HCT116 (cell line): ENCODE data around the gene PLCB3. TPM values are rescaled to one million over a fixed set of nuclear protein-coding genes. Genes with fewer than 3 reads are reported as not detected.

Experiments used
- ATAC-seq: fragments of 200-7000 bp; cut with Tn5 transposase; 2 replicates; pipeline ENCODE4 v1.9.1; 2020; ENCODE audit warnings: mild to moderate bottlenecking, moderate library complexity
- BruUV-seq: library from RNA; stranded (reverse); fragments of 400-500 nt; replicated peaks from 2 replicates; lab custom pipeline; 2021; lab: Mats Ljungman, UMichigan
- CTCF ChIA-PET: fragments of 300-600 bp; sonication (Branson Sonifier 250); formaldehyde crosslinking; loops from one replicate; lab custom pipeline; 2021; ENCODE audit warnings: antibody characterized with exemption; lab: Charles Lee
- POLR2A ChIA-PET: fragments of 300-600, 350-600 bp; sonication (Branson Sonifier 250); formaldehyde crosslinking; loops from one replicate; lab custom pipeline; 2021; ENCODE audit warnings: antibody characterized with exemption; lab: Charles Lee
- RAD21 ChIA-PET, 2 experiments: fragments of 300-600 bp; sonication (Branson Sonifier 250); formaldehyde crosslinking; loops; one replicate each; lab custom pipeline; 2023; ENCODE audit warnings: low total read pairs in 2 of 2; ENCODE audit not compliant: uncharacterized antibody in 2 of 2, unreplicated experiment in 2 of 2, low non-redundant PET in 1 of 2; lab: Charles Lee
- DNase-seq: peaks from one replicate; pipeline ENCODE4 v3.0.0-alpha.2; 2010; ENCODE audit warnings: low read depth, low spot score
- H2AFZ ChIP-seq: fragments of 200-600 bp; shearing (Covaris generic), sonication (generic); 2 replicates; pipeline ENCODE4 v1.6.1; 2017; ENCODE audit warnings: low read depth, mixed run types, mixed read lengths, antibody characterized with exemption, low read length; ENCODE audit not compliant: poor library complexity, severe bottlenecking
- H3K27ac ChIP-seq: 2 replicates; pipeline ENCODE4 v1.5.1; 2012; ENCODE audit warnings: low read depth, low read length
- H3K27me3 ChIP-seq: fragments of 200-600 bp; sonication (generic); 2 replicates; pipeline ENCODE4 v1.6.1; 2016; ENCODE audit warnings: mixed run types, low read length, mixed read lengths; ENCODE audit not compliant: insufficient read depth
- H3K36me3 ChIP-seq, 2 experiments: fragments of 200-500 bp in 1 of 2; fragments of 200-600 bp in 1 of 2; sonication (Bioruptor generic) in 1 of 2; sonication (generic) in 1 of 2; 2 replicates each; pipeline versions ENCODE4 v1.5.1 to v1.6.1; 2014 to 2016; ENCODE audit warnings: low read length in 2 of 2, inconsistent platforms in 1 of 2, mixed read lengths in 1 of 2, mixed run types in 1 of 2; ENCODE audit not compliant: insufficient read depth in 2 of 2, control insufficient read depth in 1 of 2
- H3K4me1 ChIP-seq, 2 experiments: fragments of 200-600 bp in 1 of 2; sonication (generic) in 1 of 2; 2 replicates each; pipeline versions ENCODE4 v1.5.1 to v1.6.1; 2012 to 2017; ENCODE audit warnings: low read length in 2 of 2, inconsistent platforms in 1 of 2, mild to moderate bottlenecking in 1 of 2, mixed read lengths in 1 of 2, mixed run types in 1 of 2, moderate library complexity in 1 of 2; ENCODE audit not compliant: insufficient read depth in 2 of 2, control insufficient read depth in 1 of 2
- H3K4me2 ChIP-seq: fragments of 200-600 bp; sonication (generic); 2 replicates; pipeline ENCODE4 v1.6.1; 2017; ENCODE audit warnings: mixed run types, low read length, mixed read lengths
- H3K4me3 ChIP-seq, 2 experiments: fragments of 200-600 bp in 1 of 2; sonication (generic) in 1 of 2; replicated peaks in 1 of 2; 2 replicates each; pipeline ENCODE4 v1.5.1; 2011 to 2016; ENCODE audit warnings: low read length in 2 of 2, control low read depth in 1 of 2, low read depth in 1 of 2, mild to moderate bottlenecking in 1 of 2, mixed read lengths in 1 of 2, mixed run types in 1 of 2
- H3K79me2 ChIP-seq: fragments of 200-600 bp; sonication (generic); 2 replicates; pipeline ENCODE4 v1.6.1; 2017; ENCODE audit warnings: mild to moderate bottlenecking, mixed run types, low read length, moderate library complexity, mixed read lengths; ENCODE audit not compliant: insufficient read depth
- H3K9ac ChIP-seq: fragments of 200-600 bp; sonication (generic); 2 replicates; pipeline ENCODE4 v1.6.1; 2016; ENCODE audit warnings: low read length, mixed read lengths
- H3K9me2 ChIP-seq: fragments of 200-600 bp; sonication (generic), shearing (Covaris generic); 2 replicates; pipeline ENCODE4 v1.6.1; 2017; ENCODE audit warnings: mixed run types, mild to moderate bottlenecking, moderate library complexity; ENCODE audit not compliant: insufficient read depth
- H3K9me3 ChIP-seq, 2 experiments: fragments of 200-500 bp in 1 of 2; fragments of 200-600 bp in 1 of 2; sonication (Bioruptor generic) in 1 of 2; sonication (generic) in 1 of 2; 2 replicates each; pipeline ENCODE4 v1.6.1; 2014 to 2017; ENCODE audit warnings: low read length in 2 of 2, mixed read lengths in 2 of 2, inconsistent platforms in 1 of 2, low read depth in 1 of 2, mild to moderate bottlenecking in 1 of 2, mixed run types in 1 of 2, moderate library complexity in 1 of 2; ENCODE audit not compliant: control insufficient read depth in 1 of 2, insufficient read depth in 1 of 2
- H4K20me1 ChIP-seq: fragments of 200-600 bp; sonication (generic), shearing (Covaris generic); 2 replicates; pipeline ENCODE4 v1.6.1; 2017; ENCODE audit warnings: mixed run types, mild to moderate bottlenecking, moderate library complexity; ENCODE audit not compliant: insufficient read depth
- CEBPB ChIP-seq: IDR thresholded peaks from 2 replicates; pipeline ENCODE4 v1.6.1; 2012; ENCODE audit warnings: low read depth
- CTCF ChIP-seq, 3 experiments: fragments of 200-600 bp in 1 of 3; sonication (generic) in 1 of 3; IDR thresholded peaks in 2 of 3; conservative IDR thresholded peaks in 1 of 3; 2 replicates each; pipeline ENCODE4 v1.5.1; 2012 to 2017; ENCODE audit warnings: low read depth in 2 of 3, low read length in 2 of 3, antibody characterized with exemption in 1 of 3, borderline replicate concordance in 1 of 3, control low read depth in 1 of 3, mild to moderate bottlenecking in 1 of 3, mixed read lengths in 1 of 3, mixed run types in 1 of 3, moderate library complexity in 1 of 3; ENCODE audit not compliant: insufficient read depth in 1 of 3
- EGR1 ChIP-seq: IDR thresholded peaks from 2 replicates; pipeline ENCODE4 v1.6.1; 2012; ENCODE audit warnings: low read depth
- FOSL1 ChIP-seq: IDR thresholded peaks from 2 replicates; pipeline ENCODE4 v1.6.1; 2012; ENCODE audit warnings: low read depth
- JUND ChIP-seq: IDR thresholded peaks from 2 replicates; pipeline ENCODE4 v1.6.1; 2012
- POLR2A ChIP-seq: IDR thresholded peaks from 2 replicates; pipeline ENCODE4 v1.7.0; 2011; ENCODE audit warnings: borderline replicate concordance; ENCODE audit not compliant: insufficient read depth, insufficient read length; ENCODE audit errors: extremely low read depth
- POLR2AphosphoS5 ChIP-seq: IDR thresholded peaks from 2 replicates; pipeline ENCODE4 v1.6.1; 2011; ENCODE audit warnings: mild to moderate bottlenecking, low read depth, low read length, moderate library complexity
- RAD21 ChIP-seq: IDR thresholded peaks from 2 replicates; pipeline ENCODE4 v1.6.1; 2012; ENCODE audit warnings: low read depth, mild to moderate bottlenecking
- SRF ChIP-seq: IDR thresholded peaks from 2 replicates; pipeline ENCODE4 v1.6.1; 2012; ENCODE audit warnings: low read depth
- TCF7L2 ChIP-seq: IDR thresholded peaks from 2 replicates; pipeline ENCODE4 v1.7.0; 2011; ENCODE audit warnings: borderline replicate concordance, inconsistent platforms; ENCODE audit not compliant: insufficient read depth, insufficient read length; ENCODE audit errors: extremely low read depth
- YY1 ChIP-seq: IDR thresholded peaks from 2 replicates; pipeline ENCODE4 v1.6.1; 2011; ENCODE audit warnings: low read length, low read depth, moderate library complexity, mild to moderate bottlenecking; ENCODE audit not compliant: insufficient replicate concordance; ENCODE audit errors: extremely low read depth
- ZBTB33 ChIP-seq: IDR thresholded peaks from 2 replicates; pipeline ENCODE4 v1.6.1; 2011; ENCODE audit warnings: mild to moderate bottlenecking, low read length, moderate library complexity; ENCODE audit not compliant: insufficient replicate concordance; ENCODE audit errors: extremely low read depth
- ZFX ChIP-seq: fragments of 450-650 bp; IDR thresholded peaks from 2 replicates; pipeline ENCODE4 v1.6.1; 2017
- ZNF274 ChIP-seq: fragments of 200-500 bp; sonication (Bioruptor generic); IDR thresholded peaks from 2 replicates; pipeline ENCODE4 v1.6.1; 2014; ENCODE audit warnings: mild to moderate bottlenecking, low read depth, low read length, inconsistent platforms
- intact Hi-C: fragments of 100-400 bp; cut with micrococcal nuclease; formaldehyde crosslinking; loops from 2 replicates; pipeline ENCODE4 v1.10.0; 2022
- total RNA-seq: library from RNA; stranded (reverse); gene quantifications from one replicate; pipeline ENCODE4 v1.2.1, GENCODE V29; 2021; ENCODE audit not compliant: unreplicated experiment

The PLCB3 gene
- total RNA-seq, 1 experiment from 2014 or later: 106 TPM

GRCh38 chr11:64305691-64306562 is 54.6 kb downstream of the PLCB3 start:
- H3K4me3 ChIP-seq: peak overlapping the region; percentile 67 to 81
- H2AFZ ChIP-seq: no peak overlapping the region
- ChIA-PET RAD21 (interaction anchor here in 1 of 2 experiments (1.6 to 2.5 kb wide), 2 partner anchors 12 to 101 kb away, joined by 6 to 7 read pairs; partner anchors contain the start of gene PRDX5), CTCF (interaction anchor here (1.0 to 5.8 kb wide), 6 partner anchors 12 to 101 kb away, joined by 3 to 80 read pairs (median 22); partner anchors contain the start of genes FERMT3, PRDX5 and TRMT112)
- H3K4me1 ChIP-seq: peaks cover 12 to 48% of the 10 kb centered on the region in 2 experiments; a peak in 3 of 4 replicates
- peak; percentile 31 for ATAC-seq
- TF ChIP-seq POLR2A (peak; percentile 85), POLR2AphosphoS5 (peak; percentile 62), RAD21 (no peak), CTCF (IDR thresholded peaks at IDR 0.05 in 2 of 3, conservative IDR thresholded peaks at IDR 0.05 in 1 of 3; ENCODE audit: borderline replicate concordance in 1 of 3, insufficient read depth in 1 of 3, low read depth in 2 of 3, low read length in 2 of 3) (peak in 2 of 3 experiments; percentile 18 to 32; a peak in 2 of 6 replicates), JUND (no peak), YY1 (peak; percentile 8), FOSL1 (no peak), ZBTB33 (no peak), ZFX (peak; percentile 41; the same call in 1 of the 2 replicates), CEBPB (no peak), TCF7L2 (no peak), EGR1 (no peak), ZNF274 (no peak), SRF (no peak)
- TF ChIP-seq, all 23 proteins: peak for 5
- Histone ChIP-seq H3K27me3 (no peaks in the 10 kb centered on the region), H4K20me1 (no peaks in the 10 kb centered on the region), H3K9me3 (no peaks in the 10 kb centered on the region), H3K79me2 (peaks cover 35% of the 10 kb centered on the region), H3K36me3 (peaks cover 0 to 8% of the 10 kb centered on the region in 2 experiments; a peak in 1 of 4 replicates), H3K9me2 (no peaks in the 10 kb centered on the region), H3K4me2 (peak overlapping the region; percentile 98), H3K9ac (peak overlapping the region; percentile 92), H3K27ac (peak overlapping the region; percentile 96)
- BruUV-seq: no TSS peak
- POLR2A ChIA-PET: interaction anchor here (0.7 to 5.5 kb wide), 5 partner anchors 12 to 1465 kb away, joined by 3 to 30 read pairs (median 5); partner anchors contain the start of genes PRDX5, STIP1 and TRMT112
- intact Hi-C loops: loop anchor here (2.0 to 5.0 kb wide), 3 partner anchors 36 to 65 kb away; partner anchors contain the start of genes CCDC88B, FKBP2 and PLCB3
- DNase-seq: peak; percentile 39
